ENCODE measurements around the gene CAMTA1. TPM values are rescaled to one million over a fixed set of nuclear protein-coding genes. Genes with fewer than 3 reads are reported as not detected.

CAMTA1 gene
- total and polyA plus RNA-seq, 9 of the 15 experiments (the other 6 are each of a cell fraction or from before 2014, with no cell fraction given): 43.9 to 161 (median 65.9) TPM

GRCh38 chr1:6885426-6885825, 100.2 kb downstream of the CAMTA1 start (continued):
- TF ChIP-seq TAF15 (IDR thresholded peaks at IDR 0.05; ENCODE audit: low read depth, low read length) (no peak), BRCA1 (IDR thresholded peaks at IDR 0.05) (no peak), BRCA1 (CRISPR knock-in tag; IDR thresholded peaks at IDR 0.05) (no peak), ZBTB33 (CRISPR knock-in tag; IDR thresholded peaks at IDR 0.05) (no peak), HSF4 (CRISPR knock-in tag; IDR thresholded peaks at IDR 0.05; ENCODE audit: borderline replicate concordance) (no peak), NFXL1 (CRISPR knock-in tag; IDR thresholded peaks at IDR 0.05) (no peak), DEAF1 (CRISPR knock-in tag; IDR thresholded peaks at IDR 0.05) (no peak), ZNF318 (IDR thresholded peaks at IDR 0.05; ENCODE audit: borderline replicate concordance in 1 of 2, low read depth in 1 of 2) (no peak), ILF3 (IDR thresholded peaks at IDR 0.05; ENCODE audit: borderline replicate concordance) (no peak)
